ENCODE data around the gene MBP.
"Not testable (repeated sequence)": the region's sequence is repeated elsewhere in the genome, so short reads cannot be mapped to it uniquely, and the experiment has no call there.

The MBP gene

DNA sequence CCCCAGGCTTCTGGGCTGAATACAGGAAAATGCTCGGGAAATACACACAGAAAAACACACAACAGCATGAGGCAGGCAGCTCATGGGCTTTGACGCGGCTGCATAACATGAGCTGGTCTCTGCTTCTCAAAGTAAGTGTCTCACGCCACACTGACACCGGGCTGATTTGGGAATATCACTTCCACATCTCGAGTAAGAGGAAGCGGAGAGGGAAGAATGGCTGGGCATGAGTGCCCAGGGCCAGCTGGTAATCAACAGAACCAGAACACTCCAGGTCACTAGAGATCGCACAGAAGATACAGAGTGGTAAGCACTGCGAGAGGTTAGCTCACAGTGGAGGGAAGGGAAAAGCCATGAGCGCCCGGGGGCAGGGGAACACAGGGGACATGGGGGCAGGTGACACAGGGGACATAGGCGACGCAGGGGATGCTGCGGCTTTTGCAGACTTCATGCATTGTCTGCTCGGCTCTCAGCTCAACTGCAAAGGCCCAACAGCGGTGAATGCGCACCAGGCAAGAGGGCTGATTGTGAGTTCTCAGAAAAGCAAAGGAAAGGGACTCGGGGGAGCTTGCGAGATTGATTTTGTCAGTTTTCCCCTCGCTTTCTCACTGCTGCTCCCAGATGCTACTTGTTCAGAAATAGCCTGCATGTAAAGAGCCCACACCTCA lies 141.4 kb downstream of the MBP start:
- no peak for DNase-seq (ENCODE audit: low read depth in 4 of 4, low spot score in 1 of 4)

DNA sequence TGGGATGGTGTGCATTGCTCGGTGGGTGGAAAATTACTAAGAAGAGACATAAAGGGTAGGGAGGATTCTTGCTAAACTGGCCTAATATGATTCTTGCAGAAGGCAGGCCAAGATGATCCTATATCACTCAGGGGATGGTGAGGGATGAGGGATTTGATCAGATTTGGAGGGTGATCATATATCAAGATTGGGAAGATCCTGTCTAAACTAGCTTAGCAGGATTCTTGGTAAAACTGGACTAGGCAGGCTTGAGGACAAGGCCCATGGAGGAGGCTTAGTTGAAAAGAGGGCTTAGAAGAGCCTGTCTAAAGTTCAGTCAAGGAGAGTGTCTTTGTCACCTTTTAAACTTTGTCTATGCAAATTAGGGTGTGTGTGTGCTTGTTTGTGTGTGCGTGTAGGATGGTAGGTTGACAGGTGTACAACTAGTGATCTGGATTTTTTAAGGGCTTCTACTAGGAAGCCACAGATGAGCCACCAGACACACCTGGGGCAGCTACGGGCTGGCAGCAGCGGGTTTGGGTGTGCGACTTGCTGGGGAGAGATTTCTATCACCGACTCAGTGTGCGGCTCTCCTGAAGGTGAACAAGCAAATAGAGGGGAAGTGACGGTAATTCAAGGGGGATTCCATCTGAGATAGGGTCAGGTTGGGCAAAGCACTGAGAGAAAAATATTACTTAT lies 142.1 kb downstream of the MBP start:
- DNase-seq (ENCODE audit: low read depth in 4 of 4, low spot score in 1 of 4) = not testable (repeated sequence)

DNA sequence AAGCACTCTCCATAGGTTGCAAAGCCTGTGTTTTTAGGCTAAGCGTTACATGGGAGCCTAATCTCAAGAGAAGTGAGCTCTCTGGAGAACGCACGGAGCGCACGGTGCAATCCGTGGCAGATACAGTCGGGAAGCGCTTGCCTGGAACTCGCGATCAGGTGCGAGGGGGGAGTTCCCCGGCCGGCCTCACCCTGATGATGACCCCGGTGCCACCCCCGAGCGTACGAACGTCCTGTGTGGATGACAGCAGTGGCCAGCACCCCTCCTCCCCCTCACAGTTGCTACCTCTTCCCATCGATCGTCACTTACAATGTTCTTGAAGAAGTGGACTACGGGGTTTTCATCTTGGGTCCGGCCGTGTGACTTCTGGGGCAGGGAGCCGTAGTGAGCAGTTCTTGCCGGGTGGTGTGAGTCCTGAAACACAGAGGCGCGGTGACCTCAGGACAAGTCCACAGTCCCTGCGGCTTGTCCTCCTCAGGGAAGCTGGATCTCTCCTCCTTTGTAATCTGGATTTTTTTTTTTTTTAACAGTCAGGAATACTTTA lies 142.9 kb downstream of the MBP start:
- DNase-seq (ENCODE audit: low read depth in 4 of 4, low spot score in 1 of 4) = no peak

GRCh38 chr18:76988827-76989646 lies 143.5 kb downstream of the MBP start:
- DNase-seq (ENCODE audit: low read depth in 4 of 4, low spot score in 1 of 4) = no peak

GRCh38 chr18:76988031-76988826 lies 144.4 kb downstream of the MBP start:
- DNase-seq (ENCODE audit: low read depth in 4 of 4, low spot score in 1 of 4) = no peak

GRCh38 chr18:76986406-76986805 lies 146.2 kb downstream of the MBP start:
- DNase-seq (ENCODE audit: low read depth in 4 of 4, low spot score in 1 of 4) = no peak

GRCh38 chr18:76985951-76986236 lies 146.7 kb downstream of the MBP start:
- DNase-seq (ENCODE audit: low read depth in 4 of 4, low spot score in 1 of 4) = no peak

DNA sequence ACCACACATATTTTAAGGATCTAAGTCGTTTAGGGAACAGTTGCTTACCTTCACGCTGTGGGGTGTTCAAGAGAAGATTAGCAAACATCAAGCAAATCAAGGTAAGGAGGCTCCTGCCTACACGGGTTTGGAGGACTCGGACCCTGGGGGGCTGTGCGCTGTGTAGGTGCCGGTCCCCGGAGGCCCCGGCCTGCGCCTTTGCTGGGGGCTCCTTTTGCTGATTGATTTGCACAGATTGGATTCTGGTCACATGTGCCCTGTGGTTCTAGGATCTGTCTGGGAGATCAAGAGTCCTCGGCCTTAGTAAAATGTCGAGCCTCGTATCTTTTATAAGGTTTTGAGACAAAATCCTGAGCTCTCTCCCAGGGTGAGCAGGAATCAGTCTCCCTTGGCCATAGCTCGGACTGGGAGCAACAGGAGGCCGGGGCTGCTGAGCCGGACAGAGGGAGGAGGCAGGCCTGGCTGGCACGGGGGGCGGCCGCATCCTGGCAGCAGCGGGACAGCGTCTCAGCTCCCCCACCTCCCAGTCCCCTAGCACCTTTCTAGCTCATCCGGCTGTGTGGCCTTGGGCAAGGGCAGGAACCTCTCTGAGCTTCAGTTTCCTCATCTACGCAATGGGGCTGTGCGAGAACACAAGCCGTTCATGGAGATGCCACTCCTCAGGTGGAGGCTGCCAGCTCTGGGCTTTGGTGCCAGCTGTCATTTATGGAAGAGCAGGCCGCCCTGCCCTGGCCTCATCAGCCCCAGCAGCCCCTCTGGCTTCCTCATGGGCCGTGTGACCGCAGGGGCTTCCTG lies 147.2 kb downstream of the MBP start:
- DNase-seq (ENCODE audit: low read depth in 4 of 4, low spot score in 1 of 4) = no peak

- no peak for DNase-seq (ENCODE audit: low read depth in 4 of 4, low spot score in 1 of 4)
Observed at GRCh38 chr18:76984193-76985155, 148.1 kb downstream of the MBP start.

- DNase-seq (ENCODE audit: low read depth in 4 of 4, low spot score in 1 of 4) = no peak
Observed at GRCh38 chr18:76983613-76984051, 149.0 kb downstream of the MBP start.

GRCh38 chr18:76982841-76983583 lies 149.6 kb downstream of the MBP start:
- peak; percentile 78 to 80 (median 79) for DNase-seq (ENCODE audit: low read depth in 4 of 4, low spot score in 1 of 4)

DNA sequence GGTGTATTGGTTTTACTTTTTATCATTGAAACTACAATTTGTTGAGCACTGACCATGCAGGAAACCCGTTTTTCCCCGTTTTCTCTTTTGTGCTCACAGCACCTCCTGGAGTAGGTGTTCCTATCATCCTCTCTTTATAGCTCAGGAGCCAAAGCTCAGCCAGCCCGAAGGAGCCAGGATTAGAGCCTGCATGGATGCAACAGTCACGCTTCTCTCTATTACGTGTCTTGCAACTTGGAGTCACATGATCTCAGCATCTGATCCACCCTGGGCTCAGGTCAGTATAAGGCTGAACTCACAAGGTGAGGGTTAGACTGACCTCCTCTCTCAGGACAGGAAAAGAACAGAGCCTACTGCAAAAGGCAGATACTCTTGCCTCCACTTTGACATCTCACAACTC lies 150.5 kb downstream of the MBP start:
- no peak for DNase-seq (ENCODE audit: low read depth in 4 of 4, low spot score in 1 of 4)

DNA sequence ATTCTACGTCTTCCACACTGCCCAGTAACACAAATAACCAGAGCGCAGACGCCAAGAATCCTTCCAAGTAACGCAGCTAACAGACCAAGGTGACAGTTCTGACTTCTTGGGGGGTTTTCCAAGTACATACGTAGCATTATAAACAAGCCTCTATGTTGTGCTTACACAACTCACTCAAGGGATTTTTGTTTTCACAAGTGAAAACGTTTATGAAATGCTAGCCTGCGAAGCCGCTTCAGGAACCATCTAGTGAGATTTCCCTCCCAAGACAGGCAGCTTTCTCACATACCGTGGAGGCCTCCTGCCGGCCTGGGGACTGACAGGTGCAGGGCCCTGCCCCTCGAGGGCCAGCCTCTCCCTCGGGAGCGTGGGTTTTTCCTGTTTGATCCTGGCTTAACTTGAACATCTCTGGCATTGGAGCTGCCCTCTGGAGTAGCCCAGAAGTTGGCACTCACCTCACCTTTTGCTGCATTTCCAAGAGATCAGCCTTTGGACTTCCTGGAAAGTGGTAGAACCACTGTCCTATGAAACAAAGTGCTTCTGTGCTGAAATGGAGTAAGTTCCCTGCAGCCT lies 151.1 kb downstream of the MBP start:
- no peak for DNase-seq (ENCODE audit: low read depth in 4 of 4, low spot score in 1 of 4)

- DNase-seq (ENCODE audit: low read depth in 4 of 4, low spot score in 1 of 4) = no peak
Observed at GRCh38 chr18:76980663-76981395, 151.8 kb downstream of the MBP start.

GRCh38 chr18:76979906-76980305 lies 152.7 kb downstream of the MBP start:
- DNase-seq (ENCODE audit: low read depth in 4 of 4, low spot score in 1 of 4) = no peak

- no peak for DNase-seq (ENCODE audit: low read depth in 4 of 4, low spot score in 1 of 4)
Observed at GRCh38 chr18:76979111-76979751, 153.4 kb downstream of the MBP start.

DNA sequence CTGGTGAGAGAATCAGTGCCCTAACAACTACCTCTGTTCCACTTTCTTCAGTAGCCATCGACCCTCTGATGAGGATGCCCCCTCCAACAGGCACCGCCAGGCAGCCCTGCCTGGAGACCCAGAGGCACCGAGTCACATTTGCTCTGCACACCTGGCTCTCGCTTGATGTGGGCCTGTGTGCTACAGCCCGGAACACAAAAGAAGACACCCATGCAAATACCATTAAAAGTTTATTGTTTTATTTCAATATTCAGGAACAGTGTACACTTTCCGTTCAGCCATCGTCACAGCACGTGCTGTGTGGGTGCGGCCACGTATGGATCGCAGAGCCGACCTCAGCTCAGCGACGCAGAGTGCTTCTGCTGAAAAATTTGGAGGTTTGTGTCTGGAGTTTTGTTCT lies 154.0 kb downstream of the MBP start:
- no peak for DNase-seq (ENCODE audit: low read depth in 4 of 4, low spot score in 1 of 4)
